DMS53 treated with DMSO at 0.1 percent for 48 hours (cell line): ENCODE data around the gene TPSAB1.

Experiments used
- DNase-seq: peaks from one replicate; lab custom pipeline; 2025; ENCODE audit not compliant: unreplicated experiment; lab: John Stamatoyannopoulos, UW

TPSAB1 gene

DNA sequence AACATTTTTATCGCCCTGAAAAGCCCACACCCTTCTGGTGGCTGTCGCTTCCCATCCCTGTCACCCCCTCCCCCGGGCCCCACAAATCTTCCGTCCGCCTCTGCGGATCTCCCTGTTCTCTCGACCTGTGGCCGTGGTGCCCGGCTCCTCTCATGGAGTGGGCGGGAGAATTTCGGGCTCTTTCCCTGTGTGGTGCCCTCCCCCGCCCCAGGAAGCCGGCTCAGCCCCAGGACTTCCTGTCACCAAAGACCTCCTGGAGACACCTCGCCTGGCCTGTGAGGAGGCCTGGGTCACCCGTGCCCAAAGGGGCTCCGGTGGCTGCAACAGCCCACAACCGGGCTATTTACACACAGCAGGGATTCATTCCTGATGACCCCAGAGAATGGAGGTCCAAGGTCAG, 42.8 kb downstream of the TPSAB1 start:
- no peak for DNase-seq

DNA sequence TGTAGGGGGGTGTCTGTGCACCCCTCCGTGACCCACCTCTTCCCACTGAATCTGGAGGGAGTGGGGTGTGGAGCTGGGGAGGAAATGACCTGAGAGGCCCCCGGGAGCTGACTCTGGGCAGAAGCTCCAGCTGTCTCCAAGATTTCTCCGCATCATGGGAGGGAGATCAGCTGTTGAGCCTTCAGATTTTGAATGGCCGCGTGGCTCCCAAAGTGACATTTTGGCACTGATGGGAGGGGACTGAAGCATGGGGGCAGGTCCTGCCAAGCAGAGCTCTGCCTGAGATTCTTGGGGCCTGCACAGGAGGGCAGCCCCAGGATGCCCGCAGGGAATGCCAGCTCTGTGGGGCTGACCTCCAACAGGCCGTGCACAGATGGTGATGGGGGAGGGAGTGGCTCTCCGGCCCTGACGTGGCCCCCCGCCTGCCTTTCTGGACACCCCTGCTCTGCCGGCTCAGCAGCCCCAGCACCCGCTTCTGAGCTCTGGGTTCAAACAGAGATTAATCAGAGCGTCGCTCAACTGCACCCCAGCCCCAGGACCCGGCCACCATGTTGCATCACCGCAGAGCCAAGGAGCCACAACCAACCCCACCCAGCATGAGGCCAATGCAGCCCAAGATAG, 43.6 kb downstream of the TPSAB1 start:
- DNase-seq = no peak

GRCh38 chr16:1285669-1286512, 45.4 kb downstream of the TPSAB1 start:
- no peak for DNase-seq

DNA sequence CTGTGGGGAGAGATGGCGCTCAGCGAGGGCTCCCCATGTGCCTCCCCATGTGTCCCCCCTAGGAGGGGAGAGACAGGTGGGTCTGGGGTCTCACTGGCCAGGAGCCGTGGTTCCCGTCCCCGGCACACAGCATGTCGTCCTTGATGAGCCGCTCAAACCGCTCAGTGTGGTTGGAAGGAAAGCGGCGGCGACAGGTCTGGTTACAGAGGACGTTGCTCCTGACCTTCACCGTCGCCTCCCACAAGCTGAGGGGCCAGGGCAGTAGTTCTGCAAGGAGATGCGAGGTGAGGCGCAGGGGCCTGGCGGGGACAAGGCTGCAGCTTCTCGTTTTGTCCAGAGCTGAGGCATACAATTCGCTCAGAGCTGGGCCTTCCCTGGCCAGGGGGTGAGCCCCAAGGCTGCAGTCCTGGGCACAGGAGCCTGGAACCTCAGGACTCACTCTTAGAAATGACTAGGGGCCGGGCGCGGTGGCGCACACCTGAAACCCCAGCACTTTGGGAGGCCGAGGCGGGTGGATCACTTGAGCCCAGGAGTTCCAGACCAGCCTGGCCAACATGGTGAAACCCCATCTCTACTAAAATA, 46.1 kb downstream of the TPSAB1 start:
- no peak for DNase-seq

DNA sequence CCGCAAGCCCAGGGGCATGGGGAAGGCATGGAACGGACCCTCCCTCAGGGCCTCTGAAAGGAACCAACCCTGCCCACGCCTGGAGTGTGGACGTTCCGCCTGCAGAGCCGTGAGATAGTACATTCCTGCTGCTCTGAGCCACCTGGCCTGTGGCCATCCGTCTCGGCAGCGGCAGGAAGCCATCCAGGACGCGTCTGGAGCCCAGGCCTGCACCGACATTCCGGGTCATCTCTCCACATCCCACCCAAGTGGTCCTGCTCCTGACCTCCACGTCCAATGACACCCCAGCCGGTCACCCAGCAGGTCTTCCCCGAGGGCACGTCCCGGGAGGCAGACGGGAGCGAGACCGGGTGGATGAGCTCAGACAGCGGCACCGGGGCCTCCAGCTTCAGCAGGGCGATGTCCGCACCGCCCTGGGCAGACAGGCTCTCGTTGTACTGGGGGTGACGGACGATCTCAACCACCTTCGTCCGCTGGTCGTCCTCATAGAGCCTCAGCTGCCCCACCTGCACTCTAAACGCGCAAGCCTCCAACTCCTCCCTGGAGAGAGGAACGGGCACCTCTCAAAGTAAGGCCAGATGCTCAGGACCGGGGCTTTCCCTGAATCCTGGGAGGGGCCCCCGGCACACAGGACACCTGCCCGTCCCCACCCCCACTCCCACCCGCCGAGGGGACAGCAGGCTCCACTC, 47.6 kb downstream of the TPSAB1 start:
- DNase-seq = no peak

DNA sequence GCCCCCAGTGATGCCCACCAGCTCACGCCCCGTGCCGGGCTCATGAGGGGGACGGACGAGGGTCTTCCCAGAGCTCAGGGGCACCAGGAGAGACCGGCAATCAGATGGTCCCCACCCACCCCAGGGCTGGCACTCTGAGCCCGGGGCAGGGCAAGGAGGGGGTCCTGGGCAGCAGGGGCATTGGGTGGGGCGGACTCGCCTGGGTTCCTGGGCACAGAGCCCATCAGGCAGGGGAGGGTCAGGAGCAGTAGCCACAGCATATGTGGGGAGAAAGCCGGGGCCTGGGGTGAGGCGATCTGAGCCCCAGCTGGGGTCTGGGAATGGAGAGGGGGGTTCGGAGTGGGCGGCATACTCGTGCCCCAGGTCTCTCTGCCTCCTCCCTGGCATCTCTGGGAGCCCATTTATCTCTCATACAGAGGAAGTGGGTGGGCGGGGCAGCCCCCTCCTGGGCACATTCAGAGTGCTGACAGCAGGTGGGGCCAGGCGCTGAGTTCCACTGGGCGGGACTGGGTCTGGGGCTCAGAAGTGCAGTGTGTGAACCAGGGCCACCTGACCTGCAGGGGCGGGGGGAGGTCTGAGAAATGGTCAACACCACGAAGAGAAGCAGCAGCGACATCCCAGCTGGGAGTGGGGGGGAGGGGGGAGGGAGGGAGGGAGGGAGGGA, 48.4 kb downstream of the TPSAB1 start:
- no peak for DNase-seq

- no peak for DNase-seq
These were observed 49.0 kb downstream of the TPSAB1 start for GRCh38 chr16:1289477-1289866.

GRCh38 chr16:1290063-1290501, 49.6 kb downstream of the TPSAB1 start:
- DNase-seq = no peak

- DNase-seq = no peak
These were observed 50.5 kb downstream of the TPSAB1 start for GRCh38 chr16:1290860-1291575.

DNA sequence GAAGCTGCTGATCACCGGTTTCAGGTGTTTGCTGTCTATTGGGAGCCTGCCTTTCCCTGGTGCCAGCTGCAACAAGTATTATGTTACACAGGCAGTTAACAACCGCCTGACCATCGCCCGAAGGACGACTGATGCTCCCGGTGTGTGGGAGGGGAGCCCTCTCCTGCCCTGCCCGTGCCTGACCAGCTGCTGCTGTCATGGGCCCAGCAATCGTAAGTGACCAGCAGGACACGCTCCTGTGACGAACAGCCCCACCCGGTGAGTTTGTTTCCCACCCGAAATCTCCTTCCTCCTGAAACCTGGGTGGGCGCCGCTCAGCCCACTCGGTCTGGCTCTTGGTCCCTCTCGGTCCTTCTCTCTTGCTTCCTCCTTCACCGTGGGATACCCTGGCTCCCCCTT, 51.1 kb downstream of the TPSAB1 start:
- DNase-seq = peak; percentile 73
